GM21576 (cell line): ENCODE data around the gene APC2.
"Not testable (repeated sequence)": the region's sequence is repeated elsewhere in the genome, so short reads cannot be mapped to it uniquely, and the experiment has no call there.

ENCODE experiments used
- ATAC-seq: cut with Tn5 transposase; IDR thresholded peaks from one replicate; pipeline ENCODE4 v1.9.1; 2021; ENCODE audit warnings: mild to moderate bottlenecking, moderate library complexity; ENCODE audit not compliant: unreplicated experiment

The APC2 gene

GRCh38 chr19:1412323-1412923 is 37.5 kb upstream of the APC2 start:
- no peak for ATAC-seq

DNA sequence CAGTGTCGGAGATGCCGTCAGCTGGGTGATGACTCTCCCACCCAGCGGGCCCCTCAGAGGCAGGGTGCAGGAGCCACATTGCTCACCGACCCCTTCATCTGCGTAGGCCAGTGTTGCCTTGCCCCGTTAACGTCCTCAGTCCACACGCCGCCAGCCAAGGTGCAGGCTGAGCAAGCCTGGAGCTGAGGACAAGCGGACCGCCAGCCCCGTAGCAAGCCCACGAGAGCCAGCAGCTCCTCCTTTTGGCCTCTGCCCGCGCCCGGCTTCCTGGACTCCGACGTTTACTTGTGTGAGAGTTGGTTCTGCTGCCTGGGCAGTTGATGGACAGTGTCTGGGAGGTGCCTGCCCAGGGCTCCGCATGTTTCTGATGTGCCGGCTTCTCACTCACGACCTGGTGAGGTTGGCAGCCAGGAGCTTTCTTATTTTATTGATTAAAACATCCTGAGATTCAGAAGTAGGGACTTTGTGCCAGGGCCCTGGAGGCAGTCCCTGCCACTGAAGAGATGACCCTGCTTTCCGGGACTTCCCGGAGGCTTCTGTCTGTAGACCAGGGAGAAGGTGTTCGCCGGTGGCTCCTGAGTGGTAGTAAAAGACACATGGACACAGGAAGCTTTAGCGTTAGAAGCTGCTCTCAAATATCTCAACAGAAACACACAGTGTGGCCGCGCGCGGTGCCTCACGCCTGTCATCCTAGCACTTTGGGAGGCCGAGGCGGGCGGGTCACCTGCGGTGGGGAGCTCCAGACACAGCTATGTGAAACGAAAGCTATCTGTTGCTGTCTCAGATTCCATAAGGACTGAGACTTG is 36.7 kb upstream of the APC2 start:
- no peak for ATAC-seq

DNA sequence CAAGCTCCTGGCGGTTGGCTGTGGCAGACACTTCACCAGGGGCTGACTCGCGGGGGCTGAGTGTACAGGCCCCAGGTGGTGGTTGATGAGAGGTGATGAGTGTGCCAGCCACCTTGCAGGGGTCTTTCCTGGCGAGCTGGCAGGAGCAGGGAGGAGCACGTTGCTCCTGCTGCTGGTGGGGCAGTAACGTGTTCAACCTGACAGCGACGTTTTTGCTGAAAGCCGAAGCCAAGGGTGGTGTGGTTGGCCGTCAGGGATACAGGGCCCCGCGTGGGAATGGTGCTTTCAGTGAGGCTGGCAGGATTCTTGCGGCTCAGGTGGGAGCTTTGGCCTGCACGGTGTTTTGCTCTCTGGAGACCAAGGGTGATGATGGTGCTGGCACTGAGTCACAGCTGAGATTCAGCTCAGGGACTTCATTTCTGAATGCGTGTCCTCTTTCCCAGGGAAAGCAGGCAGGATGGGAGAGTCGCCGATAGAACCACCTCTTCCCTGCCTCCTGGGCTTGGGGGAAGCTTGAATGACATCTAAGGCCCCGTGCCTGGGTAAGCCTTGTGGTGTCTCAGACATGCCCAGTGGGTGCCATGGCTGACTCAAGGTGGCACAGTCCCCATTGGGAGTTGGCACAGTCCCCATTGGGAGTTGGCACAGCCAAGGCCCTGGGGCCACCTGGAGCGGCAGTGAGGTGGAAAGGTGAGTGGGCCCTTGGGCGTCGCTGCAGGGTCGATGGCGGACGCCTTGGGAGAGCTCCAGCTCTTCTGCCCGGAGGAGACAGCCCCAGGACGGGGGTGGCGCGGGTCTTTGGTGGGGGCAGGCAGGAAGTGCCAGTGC is 33.7 kb upstream of the APC2 start:
- no peak for ATAC-seq

- no peak for ATAC-seq
Measured at GRCh38 chr19:1417145-1417544, 32.8 kb upstream of the APC2 start.

DNA sequence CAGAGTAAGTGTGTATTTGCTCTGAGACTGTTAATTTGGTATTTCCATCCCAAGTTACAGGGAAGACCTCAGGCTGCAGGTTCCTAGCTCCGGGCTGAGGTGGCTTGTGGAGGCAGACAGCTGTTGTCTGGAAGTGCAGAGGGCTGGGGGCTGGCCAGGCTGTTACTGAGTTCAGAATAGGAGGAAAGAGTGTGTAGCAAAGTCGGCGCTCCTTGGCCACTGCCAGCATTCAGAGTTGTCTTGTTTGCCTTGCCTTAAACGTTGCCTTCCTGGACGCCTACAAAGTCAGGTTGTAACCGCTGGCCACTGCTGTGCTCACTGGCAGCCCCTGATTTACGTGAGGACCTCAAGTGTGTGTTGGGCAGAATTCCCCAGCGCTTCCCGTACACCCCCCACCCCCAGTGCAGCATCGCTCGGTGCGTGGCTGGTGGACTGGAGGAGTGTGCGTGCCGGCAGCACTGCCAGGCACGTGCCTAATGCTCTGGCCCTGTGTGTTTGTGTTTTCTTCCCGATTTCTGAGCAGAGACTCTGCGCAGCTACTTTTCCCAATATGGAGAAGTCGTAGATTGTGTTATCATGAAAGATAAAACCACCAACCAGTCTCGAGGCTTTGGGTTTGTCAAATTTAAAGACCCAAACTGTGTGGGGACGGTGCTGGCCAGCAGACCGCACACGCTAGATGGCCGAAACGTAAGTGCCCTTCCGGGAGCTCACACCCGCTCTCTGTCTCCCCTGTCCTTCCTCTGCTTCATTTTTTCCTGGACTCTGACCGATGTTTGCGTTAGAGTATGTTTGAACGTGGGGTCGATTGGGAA is 32.0 kb upstream of the APC2 start:
- no peak for ATAC-seq

DNA sequence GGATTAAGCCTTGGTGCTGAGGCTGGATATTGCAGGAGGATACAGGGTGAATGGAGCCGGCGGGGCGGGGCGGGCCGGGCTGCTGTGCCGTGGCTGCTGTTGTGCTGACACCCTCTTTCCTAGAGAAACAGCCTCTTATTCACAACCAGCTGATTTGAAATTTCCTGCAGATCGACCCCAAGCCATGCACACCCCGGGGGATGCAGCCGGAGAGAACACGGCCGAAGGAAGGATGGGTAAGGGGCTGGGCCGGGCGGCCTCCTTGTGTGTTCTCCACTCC is 31.5 kb upstream of the APC2 start:
- no peak for ATAC-seq

DNA sequence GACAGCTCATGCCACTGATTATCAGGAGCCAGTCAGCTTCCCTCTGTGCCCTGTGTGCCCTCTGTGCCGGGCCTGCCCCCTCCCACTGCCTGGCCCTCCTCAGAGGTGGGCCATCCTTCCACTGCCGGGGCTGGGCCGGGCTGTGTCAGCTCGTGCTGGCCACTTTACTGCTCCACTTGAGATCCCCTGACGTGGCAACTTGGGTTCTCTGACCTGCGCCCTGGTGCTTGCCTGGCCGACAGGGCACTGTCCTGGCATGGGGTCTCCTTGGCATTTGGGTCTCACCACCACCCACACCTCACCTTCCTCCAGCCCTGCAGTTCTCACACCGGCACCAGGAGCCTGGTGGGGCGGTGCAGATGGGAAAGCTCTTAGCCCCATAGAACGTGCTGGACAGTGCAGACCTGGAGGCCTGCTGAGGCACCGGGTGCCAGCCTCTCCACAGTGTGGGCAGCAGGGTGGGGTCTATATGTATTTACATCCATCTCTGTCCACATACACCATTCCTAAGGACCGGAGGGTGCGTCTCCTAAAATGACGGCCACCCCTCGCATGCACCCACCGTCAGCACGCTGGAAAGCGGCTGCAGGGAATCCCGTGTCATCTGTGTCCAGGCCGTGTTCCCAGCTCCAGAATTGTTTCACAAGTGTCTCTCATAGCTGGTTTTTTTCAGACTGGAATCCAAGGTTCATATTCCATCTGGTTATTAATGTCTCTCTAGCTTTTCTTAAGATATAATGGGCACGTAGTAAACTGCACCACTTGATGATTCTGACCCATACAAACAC is 30.8 kb upstream of the APC2 start:
- no peak for ATAC-seq

GRCh38 chr19:1420085-1420484 is 29.8 kb upstream of the APC2 start:
- ATAC-seq, result not testable (repeated sequence)

- no peak for ATAC-seq
Measured at GRCh38 chr19:1420590-1420989, 29.3 kb upstream of the APC2 start.

- no peak for ATAC-seq
Measured at GRCh38 chr19:1421218-1421957, 28.5 kb upstream of the APC2 start.

- no peak for ATAC-seq
Measured at GRCh38 chr19:1421958-1422305, 28.0 kb upstream of the APC2 start.

DNA sequence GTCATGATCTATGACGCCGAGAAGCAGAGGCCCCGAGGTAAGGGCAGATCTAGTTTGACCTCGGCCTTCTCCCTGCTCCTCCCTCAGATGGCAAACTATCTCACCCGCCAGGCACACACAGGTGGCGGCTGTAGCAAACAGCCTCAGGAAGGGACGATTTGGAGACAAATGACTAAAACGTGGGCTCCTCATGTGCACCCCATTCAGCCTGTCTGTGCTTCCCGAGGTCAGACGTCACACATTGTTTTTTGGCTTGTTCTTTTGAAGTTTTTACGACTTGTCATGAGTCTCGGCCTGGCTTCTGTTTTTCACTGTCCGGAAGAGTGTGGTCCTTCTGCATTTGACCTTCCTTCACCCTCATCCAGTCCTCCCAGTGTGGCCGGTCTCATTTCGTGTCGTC is 27.6 kb upstream of the APC2 start:
- no peak for ATAC-seq

- ATAC-seq, result no peak
Measured at GRCh38 chr19:1422943-1423342, 27.0 kb upstream of the APC2 start.

DNA sequence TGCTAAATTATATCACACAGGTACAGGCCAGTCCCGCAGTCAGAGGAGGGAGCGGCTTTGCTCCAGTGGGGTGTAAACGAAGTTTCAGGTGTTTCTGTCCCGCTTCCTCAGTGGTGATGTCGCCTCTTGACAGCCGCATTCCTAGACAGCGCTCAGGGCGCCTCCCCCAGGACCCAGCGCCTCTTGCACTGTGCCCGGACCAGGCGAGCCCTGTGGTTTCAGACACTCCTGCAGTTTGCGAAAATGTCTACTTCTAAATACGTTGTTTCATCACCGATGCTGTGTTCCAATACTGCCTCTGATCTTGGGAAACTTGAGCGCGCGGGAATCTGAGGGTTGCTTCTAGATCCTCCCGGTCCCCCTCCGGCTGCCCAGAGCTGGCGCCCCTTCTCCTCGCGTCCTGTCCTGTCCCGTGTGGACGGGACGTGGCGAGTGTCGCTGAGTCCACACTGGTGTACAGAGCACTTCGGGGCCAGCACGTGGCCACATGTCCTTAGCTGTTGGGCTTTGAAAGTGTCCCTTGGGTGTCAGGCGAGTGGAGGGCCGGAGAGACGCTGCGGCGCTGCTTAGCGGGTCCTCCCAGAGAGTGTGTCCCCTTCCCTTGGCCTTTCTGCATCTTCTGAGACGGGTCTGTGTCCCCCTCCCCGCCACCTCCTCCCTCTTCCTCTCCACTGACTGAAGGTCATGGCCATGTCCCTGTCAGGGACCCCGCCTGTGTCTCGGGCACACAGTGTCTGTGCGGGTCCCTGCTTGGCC is 26.3 kb upstream of the APC2 start:
- no peak for ATAC-seq

DNA sequence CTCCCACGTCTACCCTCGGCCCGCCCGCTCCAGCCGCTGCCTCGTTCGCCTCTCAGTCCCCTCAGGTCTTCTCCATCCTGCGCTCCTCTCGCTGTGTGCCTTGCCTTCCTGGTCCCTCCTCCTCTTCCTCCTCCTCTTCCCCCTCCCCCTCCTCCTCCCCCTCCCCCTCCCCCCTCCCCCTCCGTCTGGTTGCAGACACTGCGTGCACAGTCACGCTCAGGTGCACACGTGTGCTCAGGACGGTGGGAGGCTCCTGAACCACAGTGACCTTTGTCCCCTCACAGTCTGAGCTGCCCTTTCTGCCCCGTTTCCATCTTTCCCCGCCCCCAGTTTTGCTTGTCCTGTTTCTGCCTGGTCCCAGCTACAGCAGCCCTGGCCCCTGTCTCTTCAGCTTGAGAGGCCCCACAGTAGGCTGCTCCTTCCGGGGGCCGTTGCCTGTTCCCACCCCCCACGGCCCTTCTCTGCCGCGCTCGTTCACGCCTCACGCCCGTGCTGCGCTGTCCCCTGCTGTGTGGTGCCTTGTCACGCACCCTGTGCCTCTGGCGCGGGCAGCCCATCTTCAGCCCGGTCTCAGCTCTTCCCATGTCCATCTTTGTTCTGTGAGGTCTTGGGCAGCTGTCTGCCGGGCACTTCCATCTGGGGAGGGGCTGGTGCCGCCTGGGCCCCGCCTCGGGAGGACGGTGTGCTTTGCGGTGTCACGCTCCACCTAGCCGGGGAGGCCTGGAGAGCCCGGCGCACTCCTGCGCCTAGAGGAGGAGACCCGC is 25.5 kb upstream of the APC2 start:
- no peak for ATAC-seq

DNA sequence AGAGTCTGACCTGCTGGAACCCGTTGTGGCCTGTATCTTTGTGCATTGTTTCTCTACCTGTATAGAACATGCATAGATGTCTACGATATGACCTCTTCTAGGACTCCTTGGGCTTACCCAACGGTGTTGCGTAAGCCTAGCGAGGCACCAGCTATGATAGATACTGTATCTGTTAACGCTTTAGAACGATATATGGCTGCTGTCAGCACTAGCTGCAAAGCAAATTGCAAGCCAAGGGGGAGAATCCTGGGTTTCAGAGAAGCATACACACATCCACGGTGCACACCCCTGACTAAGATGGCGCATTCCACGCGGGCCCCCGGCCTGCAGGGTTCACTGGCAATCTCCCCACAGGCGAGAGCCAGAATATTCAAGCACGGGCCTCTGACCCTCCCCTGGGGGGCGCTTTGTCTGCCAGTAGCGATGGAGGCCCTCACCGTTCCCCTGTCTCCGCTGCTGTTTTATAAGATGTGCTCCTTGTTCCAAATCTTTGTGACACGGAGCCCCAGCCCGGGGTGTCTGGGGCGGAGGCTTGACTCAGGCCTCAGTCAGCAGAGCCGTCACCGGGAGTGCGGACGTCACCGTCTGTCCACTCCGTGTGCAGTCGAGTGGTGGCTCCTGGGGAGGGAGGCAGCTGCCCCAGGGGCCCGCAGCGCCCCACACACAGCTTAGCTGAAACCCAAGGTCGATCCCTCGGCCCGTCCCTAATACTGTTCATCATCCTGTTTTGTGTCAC is 24.7 kb upstream of the APC2 start:
- ATAC-seq, result no peak

DNA sequence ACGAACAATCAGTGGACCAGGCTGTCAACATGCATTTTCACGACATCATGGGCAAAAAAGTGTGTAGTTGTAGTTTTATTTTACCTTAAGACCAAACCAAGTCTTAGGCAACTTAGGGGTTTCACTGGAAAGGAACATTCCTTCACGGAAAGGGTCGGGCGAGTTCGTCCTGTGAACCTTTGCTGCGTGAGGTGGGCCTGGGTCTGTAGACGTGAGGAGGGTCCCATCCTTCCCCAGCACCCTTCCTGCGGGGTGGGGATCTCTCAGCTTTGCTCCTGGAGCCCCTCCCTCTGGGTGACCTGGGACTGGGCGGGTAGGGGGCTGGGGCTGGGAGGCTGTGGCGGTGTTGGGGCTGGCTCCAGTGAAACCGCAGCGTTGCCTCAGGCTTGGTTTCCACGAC is 24.0 kb upstream of the APC2 start:
- no peak for ATAC-seq

- no peak for ATAC-seq
Measured at GRCh38 chr19:1426736-1427135, 23.2 kb upstream of the APC2 start.
